Measurements from ENCODE around the gene CHST15. TPM values are rescaled to one million over a fixed set of nuclear protein-coding genes. Genes with fewer than 3 reads are reported as not detected.

The CHST15 gene
- total RNA-seq, 2 donors from 2014 or later, result 4.7 to 10.2 TPM

GRCh38 chr10:124016804-124017375 lies 76.5 kb downstream of the CHST15 start:
- no peaks in the 10 kb centered on the region for H3K9me3 ChIP-seq
- intact Hi-C loops (cut with DNase I), result no loop called here
- no peaks in the 10 kb centered on the region for H3K4me1 ChIP-seq
- H3K27me3 ChIP-seq, result no peaks in the 10 kb centered on the region
- no peaks in the 10 kb centered on the region for H3K36me3 ChIP-seq
- H3K9ac ChIP-seq (ENCODE audit: low read depth in 2 of 2, low read length in 2 of 2), result no peak overlapping the region
- no peak for DNase-seq
- no peak overlapping the region for H3K27ac ChIP-seq
- no peak overlapping the region for H3K4me3 ChIP-seq
- TF ChIP-seq, protein P1, sequence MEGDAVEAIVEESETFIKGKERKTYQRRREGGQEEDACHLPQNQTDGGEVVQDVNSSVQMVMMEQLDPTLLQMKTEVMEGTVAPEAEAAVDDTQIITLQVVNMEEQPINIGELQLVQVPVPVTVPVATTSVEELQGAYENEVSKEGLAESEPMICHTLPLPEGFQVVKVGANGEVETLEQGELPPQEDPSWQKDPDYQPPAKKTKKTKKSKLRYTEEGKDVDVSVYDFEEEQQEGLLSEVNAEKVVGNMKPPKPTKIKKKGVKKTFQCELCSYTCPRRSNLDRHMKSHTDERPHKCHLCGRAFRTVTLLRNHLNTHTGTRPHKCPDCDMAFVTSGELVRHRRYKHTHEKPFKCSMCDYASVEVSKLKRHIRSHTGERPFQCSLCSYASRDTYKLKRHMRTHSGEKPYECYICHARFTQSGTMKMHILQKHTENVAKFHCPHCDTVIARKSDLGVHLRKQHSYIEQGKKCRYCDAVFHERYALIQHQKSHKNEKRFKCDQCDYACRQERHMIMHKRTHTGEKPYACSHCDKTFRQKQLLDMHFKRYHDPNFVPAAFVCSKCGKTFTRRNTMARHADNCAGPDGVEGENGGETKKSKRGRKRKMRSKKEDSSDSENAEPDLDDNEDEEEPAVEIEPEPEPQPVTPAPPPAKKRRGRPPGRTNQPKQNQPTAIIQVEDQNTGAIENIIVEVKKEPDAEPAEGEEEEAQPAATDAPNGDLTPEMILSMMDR (IDR thresholded peaks at IDR 0.05), result no peak

- H3K27ac ChIP-seq, result no peak overlapping the region
- no peaks in the 10 kb centered on the region for H3K36me3 ChIP-seq
- intact Hi-C loops (cut with DNase I), result no loop called here
- no peaks in the 10 kb centered on the region for H3K9me3 ChIP-seq
- no peak overlapping the region for H3K9ac ChIP-seq (ENCODE audit: low read depth in 2 of 2, low read length in 2 of 2)
- no peaks in the 10 kb centered on the region for H3K4me1 ChIP-seq
- H3K27me3 ChIP-seq, result no peaks in the 10 kb centered on the region
- no peak for DNase-seq
- H3K4me3 ChIP-seq, result no peak overlapping the region
- TF ChIP-seq, protein P1 (IDR thresholded peaks at IDR 0.05), result no peak
These were observed 77.4 kb downstream of the CHST15 start for GRCh38 chr10:124015991-124016390.

DNA sequence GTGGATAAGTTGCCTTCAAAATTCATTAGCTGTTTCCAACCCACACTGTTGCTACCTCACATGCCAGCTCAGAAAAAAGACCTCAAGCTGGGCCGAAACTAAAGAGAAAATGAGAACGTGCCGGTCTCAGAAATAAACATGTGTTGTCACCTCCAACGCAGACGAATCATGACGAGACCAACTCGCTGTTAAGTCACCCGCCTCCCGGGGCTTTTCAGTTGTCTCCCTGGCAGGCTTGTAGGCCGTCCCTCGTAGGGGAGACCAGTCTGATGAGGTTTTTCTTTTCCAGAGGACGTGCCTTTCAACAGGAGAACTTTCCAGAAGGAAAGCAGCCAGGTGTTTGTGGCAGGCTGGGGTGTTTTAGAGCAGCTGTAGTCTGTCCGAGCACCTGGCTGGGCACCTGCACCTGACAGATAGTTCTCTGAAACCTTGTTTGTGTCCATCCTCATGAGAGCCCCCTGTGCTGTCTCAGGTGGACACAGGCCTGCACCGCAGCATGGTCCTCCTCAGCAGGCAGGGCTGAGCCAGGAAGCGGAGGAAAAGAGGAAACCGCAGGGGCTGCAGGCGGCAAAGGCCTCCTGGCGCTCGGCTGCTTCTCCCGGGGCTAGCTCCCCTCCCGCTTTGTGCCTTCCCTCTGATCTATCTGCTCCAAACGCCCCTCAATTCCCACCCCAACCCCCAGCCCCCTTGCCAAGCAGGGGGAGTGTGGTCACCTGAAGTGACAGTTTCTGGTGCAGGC lies 78.8 kb downstream of the CHST15 start:
- no peaks in the 10 kb centered on the region for H3K36me3 ChIP-seq
- H3K27me3 ChIP-seq, result no peaks in the 10 kb centered on the region
- H3K27ac ChIP-seq, result no peak overlapping the region
- TF ChIP-seq, protein P1 (IDR thresholded peaks at IDR 0.05), result no peak
- no peaks in the 10 kb centered on the region for H3K9me3 ChIP-seq
- H3K9ac ChIP-seq (ENCODE audit: low read depth in 2 of 2, low read length in 2 of 2), result no peak overlapping the region
- no peaks in the 10 kb centered on the region for H3K4me1 ChIP-seq
- no peak for DNase-seq
- H3K4me3 ChIP-seq, result no peak overlapping the region
- intact Hi-C loops (cut with DNase I), result no loop called here

DNA sequence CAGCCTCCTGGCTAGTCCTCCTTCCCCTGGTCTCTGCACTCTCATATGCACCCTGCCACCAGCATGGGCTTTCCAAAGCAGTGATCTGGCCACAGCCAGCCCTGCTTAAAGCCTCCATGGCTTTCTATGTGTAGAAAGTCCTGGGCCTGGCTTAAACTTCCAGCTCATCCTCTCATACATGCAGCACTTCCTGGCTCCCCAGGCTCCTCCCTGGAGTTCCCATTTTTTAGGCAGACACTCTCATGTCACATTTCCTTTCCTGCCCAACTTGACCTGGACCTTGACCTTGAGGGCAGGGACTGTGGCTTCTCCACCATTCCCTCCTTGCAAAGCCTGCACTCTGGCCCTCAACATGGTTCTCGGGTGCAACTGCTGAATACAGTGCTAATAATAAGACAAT lies 79.5 kb downstream of the CHST15 start:
- Histone ChIP-seq H3K36me3 (no peaks in the 10 kb centered on the region), H3K27me3 (no peaks in the 10 kb centered on the region), H3K4me1 (no peaks in the 10 kb centered on the region), H3K9me3 (no peaks in the 10 kb centered on the region), H3K4me3 (no peak overlapping the region), H3K27ac (no peak overlapping the region), H3K9ac (ENCODE audit: low read depth in 2 of 2, low read length in 2 of 2) (no peak overlapping the region)
- DNase-seq, result no peak
- intact Hi-C loops (cut with DNase I), result no loop called here
- TF ChIP-seq, protein P1 (IDR thresholded peaks at IDR 0.05), result no peak

GRCh38 chr10:124012991-124013390 lies 80.4 kb downstream of the CHST15 start:
- Histone ChIP-seq H3K9ac (ENCODE audit: low read depth in 2 of 2, low read length in 2 of 2) (no peak overlapping the region), H3K27ac (no peak overlapping the region), H3K4me3 (no peak overlapping the region), H3K27me3 (no peaks in the 10 kb centered on the region), H3K4me1 (no peaks in the 10 kb centered on the region), H3K36me3 (no peaks in the 10 kb centered on the region), H3K9me3 (no peaks in the 10 kb centered on the region)
- no peak for DNase-seq
- TF ChIP-seq, protein P1 (IDR thresholded peaks at IDR 0.05), result no peak
- intact Hi-C loops (cut with DNase I), result no loop called here

All from colonic mucosa (tissue), 4 donors.